DOHH2 (cell line): ENCODE data around the gene CATSPERE.

ENCODE experiments used
- EZH2phosphoT487 ChIP-seq: fragments of 200-600 bp; sonication (generic); IDR thresholded peaks from 2 replicates; pipeline ENCODE4 v1.6.1; 2017; ENCODE audit warnings: borderline replicate concordance, mild to moderate bottlenecking, antibody characterized with exemption, low read length, moderate library complexity, mixed read lengths
- TF ChIP-seq, protein P1 (sequence below): fragments of 200-600 bp; sonication (generic); IDR thresholded peaks from one replicate; pipeline ENCODE4 v1.5.1; 2014; ENCODE audit warnings: antibody characterized with exemption, mild to moderate bottlenecking, low read depth, low read length; ENCODE audit not compliant: poor library complexity, severe bottlenecking

- TF ChIP-seq, protein P1, sequence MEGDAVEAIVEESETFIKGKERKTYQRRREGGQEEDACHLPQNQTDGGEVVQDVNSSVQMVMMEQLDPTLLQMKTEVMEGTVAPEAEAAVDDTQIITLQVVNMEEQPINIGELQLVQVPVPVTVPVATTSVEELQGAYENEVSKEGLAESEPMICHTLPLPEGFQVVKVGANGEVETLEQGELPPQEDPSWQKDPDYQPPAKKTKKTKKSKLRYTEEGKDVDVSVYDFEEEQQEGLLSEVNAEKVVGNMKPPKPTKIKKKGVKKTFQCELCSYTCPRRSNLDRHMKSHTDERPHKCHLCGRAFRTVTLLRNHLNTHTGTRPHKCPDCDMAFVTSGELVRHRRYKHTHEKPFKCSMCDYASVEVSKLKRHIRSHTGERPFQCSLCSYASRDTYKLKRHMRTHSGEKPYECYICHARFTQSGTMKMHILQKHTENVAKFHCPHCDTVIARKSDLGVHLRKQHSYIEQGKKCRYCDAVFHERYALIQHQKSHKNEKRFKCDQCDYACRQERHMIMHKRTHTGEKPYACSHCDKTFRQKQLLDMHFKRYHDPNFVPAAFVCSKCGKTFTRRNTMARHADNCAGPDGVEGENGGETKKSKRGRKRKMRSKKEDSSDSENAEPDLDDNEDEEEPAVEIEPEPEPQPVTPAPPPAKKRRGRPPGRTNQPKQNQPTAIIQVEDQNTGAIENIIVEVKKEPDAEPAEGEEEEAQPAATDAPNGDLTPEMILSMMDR, result no peak
- TF ChIP-seq EZH2phosphoT487, result no peak
Measured at GRCh38 chr1:244460197-244460596, 876 bp upstream of the CATSPERE start.
